GM12874 (cell line): ENCODE measurements around the gene GCG.

ENCODE experiments used
- CTCF ChIP-seq: IDR thresholded peaks from 2 replicates; pipeline ENCODE4 v1.5.1; 2011; ENCODE audit warnings: low read depth, mild to moderate bottlenecking, control low read depth, low read length, moderate library complexity; ENCODE audit not compliant: insufficient read depth

GCG gene

DNA sequence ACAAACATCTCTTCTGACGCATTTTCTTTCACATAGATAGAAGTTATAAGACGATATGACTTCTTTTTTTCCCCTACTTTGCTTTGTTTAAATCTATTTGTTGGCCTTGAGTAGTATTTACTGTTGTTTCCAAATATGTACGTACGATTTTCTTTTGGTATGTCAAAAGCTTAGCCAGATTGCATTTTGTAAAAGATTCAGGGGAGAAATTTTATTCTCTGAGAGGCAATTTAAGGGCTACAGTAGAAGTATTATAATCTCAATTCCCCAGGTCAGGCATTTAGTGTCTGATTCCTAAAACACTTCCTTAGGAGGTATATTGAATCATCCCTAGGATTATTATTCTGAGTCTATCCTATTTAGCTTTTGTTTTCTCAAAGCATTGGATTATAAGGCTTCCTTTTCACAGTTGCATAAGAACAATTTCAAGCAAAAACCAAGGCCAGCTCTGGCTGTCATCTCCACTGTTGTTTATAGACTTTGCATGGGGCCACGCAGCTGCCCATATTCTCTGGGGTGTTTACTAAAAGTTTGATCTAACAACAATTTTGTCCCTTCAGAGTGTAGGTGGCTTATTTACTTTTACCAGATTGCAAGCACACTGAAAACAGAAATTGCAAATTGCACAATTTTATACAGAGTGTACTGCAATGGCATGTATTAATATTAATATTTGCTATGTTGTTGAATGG lies 33.6 kb upstream of the GCG start:
- no peak for TF ChIP-seq CTCF

DNA sequence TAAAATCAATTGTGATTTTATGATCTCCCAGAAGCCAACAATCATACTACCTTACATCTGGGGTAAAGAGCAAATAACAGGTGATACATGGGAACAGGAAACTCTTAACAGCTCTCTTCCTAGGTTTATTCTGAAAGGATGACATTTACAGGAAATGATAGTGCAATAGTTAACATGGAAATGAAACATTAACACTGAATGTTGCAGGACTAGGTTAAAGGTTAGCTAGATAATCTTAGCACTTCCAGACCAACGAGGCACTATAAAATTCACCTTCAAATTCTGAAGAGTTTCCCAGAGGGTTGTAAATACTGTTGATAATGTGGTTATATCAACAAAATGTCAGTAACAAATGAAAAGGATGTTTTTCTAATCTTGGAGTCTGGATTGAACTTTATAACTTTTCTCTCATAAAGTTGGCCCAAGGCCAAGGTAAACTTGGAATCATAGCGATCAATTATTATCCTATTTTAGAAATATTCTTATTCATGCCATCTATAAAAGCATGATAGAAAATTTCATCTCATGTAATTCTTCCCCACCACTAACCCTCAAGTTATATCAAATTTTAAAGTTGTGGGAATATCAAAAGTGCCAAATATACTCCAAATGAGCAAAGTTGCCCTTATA lies 32.9 kb upstream of the GCG start:
- TF ChIP-seq CTCF, result no peak

DNA sequence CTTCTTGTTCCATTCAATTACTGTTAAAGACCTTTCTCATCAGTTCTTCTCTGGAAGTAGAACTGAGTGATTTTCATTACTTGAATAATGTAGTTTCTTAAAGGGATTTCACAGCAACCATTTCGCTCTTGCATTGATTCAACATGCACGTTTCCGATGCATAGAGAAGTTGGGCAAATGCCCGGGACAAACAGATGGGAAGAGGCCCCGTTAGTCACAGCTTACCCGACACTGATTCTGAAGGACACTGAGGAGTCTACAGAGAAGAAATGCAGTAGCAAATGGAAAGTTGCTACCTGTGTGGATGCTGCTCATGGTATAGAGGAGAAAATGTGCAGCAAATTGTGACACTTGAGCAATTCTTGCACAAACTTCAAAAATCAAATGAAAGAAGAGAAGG lies 32.3 kb upstream of the GCG start:
- TF ChIP-seq CTCF, result no peak

DNA sequence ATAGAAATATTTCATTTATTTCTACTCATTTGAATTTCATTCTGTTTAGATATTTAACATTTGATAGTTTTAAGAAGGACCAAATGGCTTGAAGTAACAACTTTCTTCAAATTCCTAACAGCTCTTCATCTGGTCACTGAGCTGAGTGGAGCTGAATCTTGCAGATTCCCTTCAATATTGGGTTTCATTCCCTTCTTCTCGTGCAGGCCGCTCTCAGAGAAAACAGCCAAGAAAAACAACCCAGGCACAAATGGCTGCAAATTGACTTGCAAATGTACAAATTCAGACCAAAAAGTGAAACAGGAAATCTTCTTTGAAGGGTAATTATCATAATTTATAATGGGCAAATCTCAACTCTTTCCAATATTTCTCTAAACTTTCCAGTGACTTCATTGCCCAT lies 30.3 kb upstream of the GCG start:
- TF ChIP-seq CTCF, result no peak

DNA sequence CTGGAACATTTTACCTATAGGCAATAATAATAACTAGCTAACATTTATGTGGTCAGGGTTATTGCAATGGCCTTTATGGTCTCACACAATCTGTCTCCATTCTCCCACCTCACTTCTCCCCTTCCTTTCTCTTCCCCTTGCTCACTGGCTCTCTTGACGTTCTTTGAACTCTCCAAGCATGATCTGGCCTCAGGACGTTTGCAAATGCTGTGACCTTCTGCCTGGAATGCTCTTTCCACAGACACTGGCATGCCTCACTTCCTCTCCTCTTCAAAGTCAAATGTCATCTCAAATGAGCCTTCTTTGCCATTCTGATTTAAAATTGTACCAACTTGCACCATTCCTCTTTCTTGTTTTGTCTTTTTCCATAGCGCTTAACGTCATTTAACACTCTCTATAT lies 25.3 kb upstream of the GCG start:
- no peak for TF ChIP-seq CTCF

DNA sequence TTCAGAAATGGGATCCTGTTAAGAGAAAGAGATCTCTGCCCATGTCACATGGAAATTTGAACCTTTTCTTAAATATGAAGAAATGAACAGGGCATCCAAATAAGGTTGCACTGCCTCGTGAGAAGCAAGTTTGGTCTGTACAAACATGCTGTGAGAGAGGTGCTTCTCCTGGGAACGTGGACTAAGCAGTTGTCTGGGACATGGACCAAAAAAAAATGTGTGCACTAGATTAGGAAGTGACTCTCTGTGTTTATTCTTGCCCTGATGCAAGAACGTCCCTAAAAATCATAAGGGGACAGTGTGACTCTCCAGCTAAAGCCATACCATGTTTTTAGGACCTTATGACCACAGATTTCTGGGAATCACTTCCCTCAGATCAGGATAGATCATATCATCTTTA lies 23.7 kb upstream of the GCG start:
- no peak for TF ChIP-seq CTCF

DNA sequence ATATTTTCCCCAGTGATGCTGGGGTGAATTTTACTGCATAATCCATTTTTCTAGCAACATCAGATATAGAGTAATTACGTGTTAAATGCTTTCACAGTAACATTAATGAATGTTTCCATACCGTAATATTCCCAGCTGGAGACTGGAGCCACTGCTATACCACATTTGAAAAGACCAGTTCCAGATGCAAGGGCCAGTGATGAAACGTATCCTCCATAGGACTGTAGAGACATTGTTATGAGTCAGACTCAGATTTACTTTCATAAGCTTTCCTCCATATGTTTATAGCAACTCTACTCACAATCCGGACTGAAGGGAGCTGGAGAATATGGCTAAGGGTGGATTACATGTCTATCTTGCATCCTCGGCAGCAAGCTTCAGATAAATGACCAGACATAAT lies 22.7 kb upstream of the GCG start:
- TF ChIP-seq CTCF, result no peak
